GM08714 (cell line): ENCODE measurements around the gene GJB5.
"Not testable (repeated sequence)": the region's sequence is repeated elsewhere in the genome, so short reads cannot be mapped to it uniquely, and the experiment has no call there.

Experiments used
- H3K4me3 ChIP-seq: fragments of 200-500 bp; sonication (Bioruptor generic); 2 replicates; pipeline ENCODE4 v1.5.1; 2014; ENCODE audit warnings: mild to moderate bottlenecking, low read length, inconsistent platforms
- ZNF274 ChIP-seq: IDR thresholded peaks from 2 replicates; pipeline ENCODE4 v1.6.1; 2012; ENCODE audit warnings: mild to moderate bottlenecking, low read depth, low read length

The GJB5 gene

GRCh38 chr1:34754964-34755637 is at the start of gene GJB5:
Gene GJB5 (plus strand): TSS chr1:34755047. CDS start chr1:34757331, 2,284 bp downstream.
- no peak within 1 kb of the TSS for H3K4me3 ChIP-seq
- TF ChIP-seq ZNF274, result no peak

GRCh38 chr1:34705077-34705476 is 49.8 kb upstream of the GJB5 start:
- TF ChIP-seq ZNF274, result no peak
- no peak overlapping the region for H3K4me3 ChIP-seq

GRCh38 chr1:34708106-34708505 is 46.7 kb upstream of the GJB5 start:
- no peak overlapping the region for H3K4me3 ChIP-seq
- no peak for TF ChIP-seq ZNF274

- H3K4me3 ChIP-seq, result no peak overlapping the region
- TF ChIP-seq ZNF274, result no peak
Measured at GRCh38 chr1:34709547-34709946, 45.3 kb upstream of the GJB5 start.

- H3K4me3 ChIP-seq, result no peak overlapping the region
- no peak for TF ChIP-seq ZNF274
Measured at GRCh38 chr1:34710812-34711211, 44.0 kb upstream of the GJB5 start.

- no peak overlapping the region for H3K4me3 ChIP-seq
- no peak for TF ChIP-seq ZNF274
Measured at GRCh38 chr1:34711485-34711884, 43.4 kb upstream of the GJB5 start.

GRCh38 chr1:34712007-34712688 is 42.7 kb upstream of the GJB5 start:
- no peak for TF ChIP-seq ZNF274
- no peak overlapping the region for H3K4me3 ChIP-seq

- TF ChIP-seq ZNF274, result no peak
Measured at GRCh38 chr1:34713443-34713842, 41.4 kb upstream of the GJB5 start.

GRCh38 chr1:34714386-34714785 is 40.5 kb upstream of the GJB5 start:
- no peak for TF ChIP-seq ZNF274
- H3K4me3 ChIP-seq, result no peak overlapping the region

More at GRCh38 chr1:34713443-34713842, 41.4 kb upstream of the GJB5 start:
- no peak overlapping the region for H3K4me3 ChIP-seq

GRCh38 chr1:34715139-34715538 is 39.7 kb upstream of the GJB5 start:
- no peak for TF ChIP-seq ZNF274
- H3K4me3 ChIP-seq, result no peak overlapping the region

GRCh38 chr1:34721241-34721640 is 33.6 kb upstream of the GJB5 start:
- no peak overlapping the region for H3K4me3 ChIP-seq
- TF ChIP-seq ZNF274, result no peak

GRCh38 chr1:34721646-34722355 is 33.0 kb upstream of the GJB5 start:
- H3K4me3 ChIP-seq, result no peak overlapping the region
- no peak for TF ChIP-seq ZNF274

GRCh38 chr1:34726861-34727260 is 28.0 kb upstream of the GJB5 start:
- TF ChIP-seq ZNF274, result no peak

GRCh38 chr1:34730485-34730884 is 24.4 kb upstream of the GJB5 start:
- TF ChIP-seq ZNF274, result no peak
- no peak overlapping the region for H3K4me3 ChIP-seq

More at GRCh38 chr1:34726861-34727260, 28.0 kb upstream of the GJB5 start:
- H3K4me3 ChIP-seq, result no peak overlapping the region

GRCh38 chr1:34732831-34733230 is 22.0 kb upstream of the GJB5 start:
- not testable (repeated sequence) for H3K4me3 ChIP-seq
